ENCODE results near the gene NDFIP2.

- TF ChIP-seq, protein P1, sequence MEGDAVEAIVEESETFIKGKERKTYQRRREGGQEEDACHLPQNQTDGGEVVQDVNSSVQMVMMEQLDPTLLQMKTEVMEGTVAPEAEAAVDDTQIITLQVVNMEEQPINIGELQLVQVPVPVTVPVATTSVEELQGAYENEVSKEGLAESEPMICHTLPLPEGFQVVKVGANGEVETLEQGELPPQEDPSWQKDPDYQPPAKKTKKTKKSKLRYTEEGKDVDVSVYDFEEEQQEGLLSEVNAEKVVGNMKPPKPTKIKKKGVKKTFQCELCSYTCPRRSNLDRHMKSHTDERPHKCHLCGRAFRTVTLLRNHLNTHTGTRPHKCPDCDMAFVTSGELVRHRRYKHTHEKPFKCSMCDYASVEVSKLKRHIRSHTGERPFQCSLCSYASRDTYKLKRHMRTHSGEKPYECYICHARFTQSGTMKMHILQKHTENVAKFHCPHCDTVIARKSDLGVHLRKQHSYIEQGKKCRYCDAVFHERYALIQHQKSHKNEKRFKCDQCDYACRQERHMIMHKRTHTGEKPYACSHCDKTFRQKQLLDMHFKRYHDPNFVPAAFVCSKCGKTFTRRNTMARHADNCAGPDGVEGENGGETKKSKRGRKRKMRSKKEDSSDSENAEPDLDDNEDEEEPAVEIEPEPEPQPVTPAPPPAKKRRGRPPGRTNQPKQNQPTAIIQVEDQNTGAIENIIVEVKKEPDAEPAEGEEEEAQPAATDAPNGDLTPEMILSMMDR (IDR thresholded peaks at IDR 0.05) = no peak
- no peak for TF ChIP-seq POLR2A (IDR thresholded peaks at IDR 0.05; ENCODE audit: low read depth)
- TF ChIP-seq POLR2AphosphoS5 (IDR thresholded peaks at IDR 0.05) = no peak
These were observed 49.3 kb downstream of the NDFIP2 start for GRCh38 chr13:79530270-79530669.

Data from esophagus muscularis mucosa (tissue), 3 donors.